Heart left ventricle (tissue), 16 donors: ENCODE results near the gene TRIM27. TPM values are rescaled to one million over a fixed set of nuclear protein-coding genes. Genes with fewer than 3 reads are reported as not detected.
A peak's percentile ranks its signal among the peaks of the same experiment; 100 is the strongest.

Experiments used
- ATAC-seq, 4 donors: fragments of 200-7000 bp; cut with Tn5 transposase; one replicate each; pipeline ENCODE4 v1.9.1; 2020 to 2022; ENCODE audit warnings: moderate library complexity in 4 of 4, mild to moderate bottlenecking in 3 of 4, moderate number of reproducible peaks in 1 of 4
- DNase-seq, 5 donors: peaks; one replicate each; pipeline ENCODE4 v3.0.0-alpha.2; 2020
- H3K27ac ChIP-seq, 12 donors: fragments of 200-600 bp; sonication (generic) in 4 of 12; one replicate each; pipeline versions ENCODE4 v1.5.0 to v1.8.0; 2016 to 2022; ENCODE audit warnings: mild to moderate bottlenecking in 2 of 12
- H3K27me3 ChIP-seq, 9 donors: fragments of 200-600 bp; sonication (generic) in 2 of 9; one replicate each; pipeline versions ENCODE4 v1.5.1 to v1.8.0; 2016 to 2022; ENCODE audit warnings: mild to moderate bottlenecking in 3 of 9
- H3K36me3 ChIP-seq, 9 donors: fragments of 200-600 bp; sonication (generic) in 2 of 9; one replicate each; pipeline versions ENCODE4 v1.5.0 to v1.8.0; 2018 to 2022; ENCODE audit warnings: mild to moderate bottlenecking in 2 of 9
- H3K4me1 ChIP-seq, 12 donors: fragments of 200-600 bp; sonication (generic) in 4 of 12; one replicate each; pipeline versions ENCODE4 v1.5.0 to v1.8.0; 2016 to 2022; ENCODE audit warnings: mild to moderate bottlenecking in 3 of 12
- H3K4me3 ChIP-seq, 12 donors: fragments of 200-600 bp; sonication (generic) in 4 of 12; one replicate each; pipeline versions ENCODE4 v1.5.0 to v1.8.0; 2017 to 2022; ENCODE audit warnings: mild to moderate bottlenecking in 9 of 12, moderate library complexity in 4 of 12
- H3K9me3 ChIP-seq, 12 donors: fragments of 200-600 bp; sonication (generic) in 4 of 12; one replicate each; pipeline versions ENCODE4 v1.5.0 to v1.8.0; 2016 to 2022; ENCODE audit warnings: mild to moderate bottlenecking in 1 of 12
- CTCF ChIP-seq, 12 donors: fragments of 200-600 bp; sonication (generic) in 4 of 12; IDR thresholded peaks; one replicate each; pipeline versions ENCODE4 v1.5.0 to v1.8.0; 2018 to 2022; ENCODE audit warnings: antibody characterized with exemption in 12 of 12, mild to moderate bottlenecking in 5 of 12
- POLR2A ChIP-seq, 2 donors: fragments of 450-650 bp; IDR thresholded peaks; one replicate each; pipeline ENCODE4 v1.6.1; 2017; ENCODE audit warnings: antibody characterized with exemption in 2 of 2, mild to moderate bottlenecking in 2 of 2, moderate library complexity in 2 of 2
- whole genome bisulfite sequencing, 4 donors: extraction: QIAGEN DNeasy Blood & Tissue Kit in 2 of 4; methylation state at CpG; one replicate each; pipeline versions ENCODE4 v1.1.5 to v1.1.7; 2013 to 2018; 5-methylcytosine and 5-hydroxymethylcytosine counted together
- intact Hi-C, 10 donors: fragments of 100-400 bp; cut with DNase I; formaldehyde crosslinking; loops; one replicate each; pipeline versions ENCODE4 v1.11.1 to v1.14.2; 2022
- polyA plus RNA-seq, 2 donors: library from polyadenylated mRNA; stranded (reverse); fragments of 200-250 nt; gene quantifications; one replicate each; pipeline ENCODE4 v1.2.3, GENCODE V29; 2013
- total RNA-seq, 9 donors: library from RNA; depleted of rRNA in 2 of 9; stranded (reverse); fragments of >200 nt in 2 of 9; fragmentation: NEBNext Ultra II Directional in 3 of 9; extraction: Animal tissue kit (Norgen Biotek cat#: 25700) in 3 of 9; gene quantifications; one replicate each; pipeline versions ENCODE4 v1.1.0 to v1.2.4, GENCODE V29; 2016 to 2023
- donor health status: ischemic (EF 13 %, LVEDD 7.1; RV severe dilation, severe dysfunction).
- donor health status: healthy with polysubstance abuse.
- donor health status: DM: no; HTN: yes; CAD: no.
- donor health status: DM: no; HTN: no; CAD: no.
- donor health status: ischemic (EF 25% LVEDD 6.9; RV normal size, moderate dysfunction).
- donor health status: ischemic (EF 25% LVEDD 5.7; RV mildly dilated, moderate dysfunction).
- donor health status: healthy.
- donor health status: DM: yes; HTN: yes; CAD: no.
- donor health status: ischemic (EF 35%, LVEDD 5.7; RV mildly dilated, moderate dysfunction).
- donor health status: nonischemic (EF 11% LVEDD 7.7; RV severe dilation, severe dysfunction).
- donor health status: DM: yes; HTN: yes; CAD: no.
- donor health status: PGD.
- donor health status: ischemic (EF 29% LVEDD 5.4; RV normal size, mild dysfunction).
- donor health status: nonischemic (EF 23%, LVEDD 6.1; RV moderate dilation, normal function).

TRIM27 gene
- total and polyA plus RNA-seq, 11 donors, result 14.7 to 37.7 (median 19.8) TPM

- Histone ChIP-seq H3K4me1 (peaks cover 0 to 19% (median 0%) of the 10 kb centered on the region in 12 donors), H3K9me3 (no peaks in the 10 kb centered on the region), H3K4me3 (no peak overlapping the region), H3K27ac (peak overlapping the region in 1 of 12 donors; percentile 34), H3K36me3 (peaks cover 0 to 100% (median 95%) of the 10 kb centered on the region in 9 donors), H3K27me3 (no peaks in the 10 kb centered on the region)
- intact Hi-C loops, result no loop called here
- WGBS, 4 donors, result 75 to 88% (median 85%) methylated on average over 3 of the region's 3 CpGs
- TF ChIP-seq CTCF (IDR thresholded peaks at IDR 0.05), result no peak
- no peak for TF ChIP-seq POLR2A (IDR thresholded peaks at IDR 0.05)
- ATAC-seq, result peak in 2 of 4 donors; percentile 43 to 56
- no peak for DNase-seq
These were observed 16.4 kb downstream of the TRIM27 start for GRCh38 chr6:28907394-28907793.

- H3K4me3 ChIP-seq, result no peak overlapping the region
- DNase-seq (no peak), ATAC-seq (peak in 2 of 4 donors; percentile 32 to 48)
- H3K27me3 ChIP-seq, result no peaks in the 10 kb centered on the region
- peaks cover 0 to 19% (median 0%) of the 10 kb centered on the region in 12 donors for H3K4me1 ChIP-seq
- TF ChIP-seq CTCF (IDR thresholded peaks at IDR 0.05) (no peak), POLR2A (IDR thresholded peaks at IDR 0.05) (no peak)
- WGBS, 4 donors, result 87 to 94% (median 91%) methylated on average over 4 of the region's 4 CpGs
- intact Hi-C loops, result no loop called here
- peak overlapping the region in 1 of 12 donors; percentile 34 for H3K27ac ChIP-seq
- H3K36me3 ChIP-seq, result peaks cover 0 to 100% (median 95%) of the 10 kb centered on the region in 9 donors
- no peaks in the 10 kb centered on the region for H3K9me3 ChIP-seq
These were observed 17.1 kb downstream of the TRIM27 start for GRCh38 chr6:28906669-28907068.

GRCh38 chr6:28903686-28904085, 20.1 kb downstream of the TRIM27 start:
- Histone ChIP-seq H3K4me1 (peaks cover 0 to 26% (median 0%) of the 10 kb centered on the region in 12 donors), H3K27ac (no peak overlapping the region), H3K9me3 (no peaks in the 10 kb centered on the region), H3K4me3 (no peak overlapping the region), H3K36me3 (peaks cover 0 to 90% (median 82%) of the 10 kb centered on the region in 9 donors), H3K27me3 (no peaks in the 10 kb centered on the region)
- DNase-seq (no peak), ATAC-seq (no peak)
- WGBS, 4 donors, result 93 to 99% (median 97%) methylated on average over 5 of the region's 5 CpGs
- TF ChIP-seq POLR2A (IDR thresholded peaks at IDR 0.05) (no peak), CTCF (IDR thresholded peaks at IDR 0.05) (no peak)
- intact Hi-C loops, result no loop called here

- Histone ChIP-seq H3K27me3 (no peaks in the 10 kb centered on the region), H3K4me1 (peaks cover 0 to 26% (median 7%) of the 10 kb centered on the region in 12 donors), H3K36me3 (peaks cover 0 to 71% (median 63%) of the 10 kb centered on the region in 9 donors), H3K27ac (no peak overlapping the region), H3K9me3 (no peaks in the 10 kb centered on the region), H3K4me3 (no peak overlapping the region)
- no peak for ATAC-seq
- no peak for TF ChIP-seq POLR2A (IDR thresholded peaks at IDR 0.05)
- no peak for TF ChIP-seq CTCF (IDR thresholded peaks at IDR 0.05)
- DNase-seq, result no peak
- intact Hi-C loops, result no loop called here
These were observed 22.0 kb downstream of the TRIM27 start for GRCh38 chr6:28901831-28902230.
